ENCODE results near the gene PDLIM5. TPM values are rescaled to one million over a fixed set of nuclear protein-coding genes. Genes with fewer than 3 reads are reported as not detected.

Gene PDLIM5
- total RNA-seq, 3 donors from 2014 or later (not counting 1 experiment from before 2014, with no cell fraction given) = 41.8 to 94.8 (median 50.5) TPM

DNA sequence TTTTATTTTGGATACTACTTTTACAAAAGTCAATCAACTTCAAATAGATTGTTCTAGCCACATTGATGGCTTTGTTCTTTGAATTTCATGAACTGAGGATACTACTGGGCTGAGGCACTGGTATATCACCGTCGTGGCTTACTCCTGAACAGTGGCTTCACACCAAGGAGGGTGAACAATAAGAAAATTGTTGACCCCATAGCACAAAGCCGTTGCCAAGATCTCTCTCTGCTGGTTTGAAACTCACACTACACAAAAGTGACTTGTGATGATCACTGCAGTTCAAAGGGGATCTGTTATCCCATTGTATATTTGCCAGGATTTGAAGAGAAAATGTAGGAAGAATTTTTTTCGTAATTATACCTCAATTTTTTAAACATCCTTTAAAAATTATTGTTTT lies 119.6 kb downstream of the PDLIM5 start:
- H3K4me3 Mint-ChIP-seq = no peak overlapping the region
- H3K36me3 Mint-ChIP-seq = peaks cover 7% of the 10 kb centered on the region
- no peaks in the 10 kb centered on the region for H3K9me3 Mint-ChIP-seq
- DNase-seq = no peak
- Histone ChIP-seq H3K27me3 (ENCODE audit: control insufficient read depth, insufficient read depth, low read length) (no peaks in the 10 kb centered on the region), H3K27ac (ENCODE audit: low read length) (no peak overlapping the region), H3K4me1 (ENCODE audit: control insufficient read depth, insufficient read depth, low read length) (peaks cover 2% of the 10 kb centered on the region), H3K36me3 (ENCODE audit: control insufficient read depth, insufficient read depth, low read length) (no peaks in the 10 kb centered on the region), H3K9me3 (ENCODE audit: control insufficient read depth, insufficient read depth, low read length) (no peaks in the 10 kb centered on the region), H3K4me3 (ENCODE audit: low read length) (no peak overlapping the region)
- peaks cover 7 to 8% of the 10 kb centered on the region in 2 donors for H3K4me1 Mint-ChIP-seq
- TF ChIP-seq, protein P1, sequence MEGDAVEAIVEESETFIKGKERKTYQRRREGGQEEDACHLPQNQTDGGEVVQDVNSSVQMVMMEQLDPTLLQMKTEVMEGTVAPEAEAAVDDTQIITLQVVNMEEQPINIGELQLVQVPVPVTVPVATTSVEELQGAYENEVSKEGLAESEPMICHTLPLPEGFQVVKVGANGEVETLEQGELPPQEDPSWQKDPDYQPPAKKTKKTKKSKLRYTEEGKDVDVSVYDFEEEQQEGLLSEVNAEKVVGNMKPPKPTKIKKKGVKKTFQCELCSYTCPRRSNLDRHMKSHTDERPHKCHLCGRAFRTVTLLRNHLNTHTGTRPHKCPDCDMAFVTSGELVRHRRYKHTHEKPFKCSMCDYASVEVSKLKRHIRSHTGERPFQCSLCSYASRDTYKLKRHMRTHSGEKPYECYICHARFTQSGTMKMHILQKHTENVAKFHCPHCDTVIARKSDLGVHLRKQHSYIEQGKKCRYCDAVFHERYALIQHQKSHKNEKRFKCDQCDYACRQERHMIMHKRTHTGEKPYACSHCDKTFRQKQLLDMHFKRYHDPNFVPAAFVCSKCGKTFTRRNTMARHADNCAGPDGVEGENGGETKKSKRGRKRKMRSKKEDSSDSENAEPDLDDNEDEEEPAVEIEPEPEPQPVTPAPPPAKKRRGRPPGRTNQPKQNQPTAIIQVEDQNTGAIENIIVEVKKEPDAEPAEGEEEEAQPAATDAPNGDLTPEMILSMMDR (IDR thresholded peaks at IDR 0.05) = no peak
- ATAC-seq = no peak
- intact Hi-C loops (cut with micrococcal nuclease) = no loop called here
- no peaks in the 10 kb centered on the region for H3K27me3 Mint-ChIP-seq (ENCODE audit: low read depth in 2 of 2)
- H3K27ac Mint-ChIP-seq = no peak overlapping the region
- WGBS (ENCODE audit: insufficient coverage) = 71% methylated on average over 3 of the region's 4 CpGs

DNA sequence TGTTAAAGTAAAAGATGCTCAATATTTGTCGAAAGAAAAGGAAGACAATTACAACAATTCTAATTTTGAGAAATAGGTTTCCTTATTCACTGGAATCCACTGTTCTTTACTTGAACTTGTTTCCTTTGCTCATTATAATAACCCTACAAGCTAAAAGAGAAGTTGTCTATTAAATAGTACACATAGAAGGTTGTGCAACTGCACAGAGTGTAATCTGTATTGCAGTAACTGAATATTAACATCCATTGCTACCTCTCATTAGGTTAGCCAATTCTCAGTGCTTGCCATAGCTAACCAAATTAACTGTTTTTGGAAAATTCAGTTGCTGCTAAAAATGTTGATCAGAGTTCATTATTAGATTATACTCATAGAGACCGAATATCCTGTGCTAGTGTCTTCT lies 120.0 kb downstream of the PDLIM5 start:
- Histone ChIP-seq H3K27me3 (ENCODE audit: control insufficient read depth, insufficient read depth, low read length) (no peaks in the 10 kb centered on the region), H3K4me3 (ENCODE audit: low read length) (no peak overlapping the region), H3K9me3 (ENCODE audit: control insufficient read depth, insufficient read depth, low read length) (no peaks in the 10 kb centered on the region), H3K27ac (ENCODE audit: low read length) (no peak overlapping the region), H3K4me1 (ENCODE audit: control insufficient read depth, insufficient read depth, low read length) (peaks cover 2% of the 10 kb centered on the region), H3K36me3 (ENCODE audit: control insufficient read depth, insufficient read depth, low read length) (no peaks in the 10 kb centered on the region)
- ATAC-seq (no peak), DNase-seq (no peak)
- TF ChIP-seq, protein P1 (IDR thresholded peaks at IDR 0.05) = no peak
- no peaks in the 10 kb centered on the region for H3K9me3 Mint-ChIP-seq
- H3K36me3 Mint-ChIP-seq = peaks cover 8% of the 10 kb centered on the region
- H3K4me1 Mint-ChIP-seq = peaks cover 7 to 8% of the 10 kb centered on the region in 2 donors
- no peak overlapping the region for H3K27ac Mint-ChIP-seq
- H3K4me3 Mint-ChIP-seq = no peak overlapping the region
- intact Hi-C loops (cut with micrococcal nuclease) = no loop called here
- H3K27me3 Mint-ChIP-seq (ENCODE audit: low read depth in 2 of 2) = no peaks in the 10 kb centered on the region
- no CpG with 5 or more reads among the region's 2 CpGs for WGBS (ENCODE audit: insufficient coverage)

- H3K27me3 ChIP-seq (ENCODE audit: control insufficient read depth, insufficient read depth, low read length) = no peaks in the 10 kb centered on the region
- no peaks in the 10 kb centered on the region for H3K36me3 ChIP-seq (ENCODE audit: control insufficient read depth, insufficient read depth, low read length)
- no peaks in the 10 kb centered on the region for H3K4me1 ChIP-seq (ENCODE audit: control insufficient read depth, insufficient read depth, low read length)
- Mint-ChIP-seq H3K4me1 (no peaks in the 10 kb centered on the region), H3K27me3 (ENCODE audit: low read depth in 2 of 2) (no peaks in the 10 kb centered on the region), H3K9me3 (no peaks in the 10 kb centered on the region), H3K4me3 (no peak overlapping the region), H3K27ac (no peak overlapping the region), H3K36me3 (peaks cover 8% of the 10 kb centered on the region)
- no peak overlapping the region for H3K27ac ChIP-seq (ENCODE audit: low read length)
- ATAC-seq (no peak), DNase-seq (no peak)
- intact Hi-C loops (cut with micrococcal nuclease) = no loop called here
- no peaks in the 10 kb centered on the region for H3K9me3 ChIP-seq (ENCODE audit: control insufficient read depth, insufficient read depth, low read length)
- H3K4me3 ChIP-seq (ENCODE audit: low read length) = no peak overlapping the region
- TF ChIP-seq, protein P1 (IDR thresholded peaks at IDR 0.05) = no peak
- 89% methylated on average over 9 of the region's 9 CpGs for WGBS (ENCODE audit: insufficient coverage)
Observed at GRCh38 chr4:94574050-94574449, 122.3 kb downstream of the PDLIM5 start.

DNA sequence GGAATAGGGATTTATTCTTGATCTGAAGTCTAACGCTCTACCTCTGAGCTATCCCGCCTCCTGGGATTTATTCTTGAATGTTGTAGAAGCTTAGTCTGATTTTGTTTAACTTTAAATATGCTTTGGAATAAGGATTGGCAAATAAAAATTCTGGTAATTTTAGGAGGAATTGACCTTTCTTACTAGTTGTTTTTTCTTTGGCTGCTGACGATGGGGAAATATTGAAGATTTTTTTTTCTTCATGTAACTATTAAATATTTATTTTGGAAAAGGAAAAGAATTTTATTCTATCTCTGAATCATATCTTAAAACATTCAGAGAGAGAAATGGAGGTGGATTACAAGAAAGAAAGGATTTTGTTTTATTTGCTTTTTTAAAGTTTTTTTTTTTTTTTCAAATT lies 122.9 kb downstream of the PDLIM5 start:
- Histone ChIP-seq H3K36me3 (ENCODE audit: control insufficient read depth, insufficient read depth, low read length) (no peaks in the 10 kb centered on the region), H3K27me3 (ENCODE audit: control insufficient read depth, insufficient read depth, low read length) (no peaks in the 10 kb centered on the region), H3K4me3 (ENCODE audit: low read length) (no peak overlapping the region), H3K4me1 (ENCODE audit: control insufficient read depth, insufficient read depth, low read length) (no peaks in the 10 kb centered on the region), H3K27ac (ENCODE audit: low read length) (no peak overlapping the region), H3K9me3 (ENCODE audit: control insufficient read depth, insufficient read depth, low read length) (no peaks in the 10 kb centered on the region)
- H3K36me3 Mint-ChIP-seq = peaks cover 8% of the 10 kb centered on the region
- H3K27ac Mint-ChIP-seq = no peak overlapping the region
- no peaks in the 10 kb centered on the region for H3K4me1 Mint-ChIP-seq
- intact Hi-C loops (cut with micrococcal nuclease) = no loop called here
- no peak overlapping the region for H3K4me3 Mint-ChIP-seq
- no peaks in the 10 kb centered on the region for H3K9me3 Mint-ChIP-seq
- TF ChIP-seq, protein P1 (IDR thresholded peaks at IDR 0.05) = no peak
- DNase-seq = no peak
- no peak for ATAC-seq
- WGBS (ENCODE audit: insufficient coverage) = 97% methylated on average over 2 of the region's 3 CpGs
- H3K27me3 Mint-ChIP-seq (ENCODE audit: low read depth in 2 of 2) = no peaks in the 10 kb centered on the region

All from natural killer cell (primary cell).